Colonic mucosa (tissue), 4 donors: ENCODE results near the gene PIK3CD. TPM values are rescaled to one million over a fixed set of nuclear protein-coding genes. Genes with fewer than 3 reads are reported as not detected.

ENCODE experiments used
- DNase-seq: peaks from one replicate; pipeline ENCODE4 v3.0.0-alpha.2; 2020
- H3K27ac ChIP-seq: fragments of 200-600 bp; one replicate; pipeline ENCODE4 v1.8.0; 2021
- H3K27me3 ChIP-seq: fragments of 200-600 bp; one replicate; pipeline ENCODE4 v1.8.0; 2021
- H3K36me3 ChIP-seq: fragments of 200-600 bp; one replicate; pipeline ENCODE4 v1.8.0; 2021
- H3K4me1 ChIP-seq: fragments of 200-600 bp; one replicate; pipeline ENCODE4 v1.8.0; 2021; ENCODE audit warnings: mild to moderate bottlenecking
- H3K4me3 ChIP-seq: fragments of 200-600 bp; one replicate; pipeline ENCODE4 v1.8.0; 2021
- H3K9ac ChIP-seq, 2 donors: one replicate each; pipeline ENCODE4 v1.7.0; 2013; ENCODE audit warnings: control low read depth in 2 of 2, low read depth in 2 of 2, low read length in 2 of 2
- H3K9me3 ChIP-seq: fragments of 200-600 bp; one replicate; pipeline ENCODE4 v1.8.0; 2021
- CTCF ChIP-seq: fragments of 200-600 bp; IDR thresholded peaks from one replicate; pipeline ENCODE4 v1.8.0; 2022; ENCODE audit warnings: antibody characterized with exemption, mild to moderate bottlenecking
- intact Hi-C: fragments of 100-400 bp; cut with DNase I; formaldehyde crosslinking; loops from one replicate; pipeline ENCODE4 v1.14.1; 2022
- total RNA-seq, 2 donors: library from RNA; stranded (reverse); fragmentation: NEBNext Ultra II Directional in 1 of 2; extraction: Animal tissue kit (Norgen Biotek cat#: 25700) in 1 of 2; gene quantifications; one replicate each; pipeline ENCODE4 v1.2.1, GENCODE V29; 2021
- donor health status: healthy.
- donor health status: DM: no; HTN: no; CAD: no.
- donor health status: DM: no; HTN: no; CAD: no.

PIK3CD gene
- total RNA-seq, 2 donors from 2014 or later: 3.5 TPM

GRCh38 chr1:9751971-9752370 is 100.4 kb downstream of the PIK3CD start:
- Histone ChIP-seq H3K4me1 (no peaks in the 10 kb centered on the region), H3K27ac (no peak overlapping the region), H3K27me3 (no peaks in the 10 kb centered on the region), H3K4me3 (no peak overlapping the region), H3K9ac (no peak overlapping the region), H3K36me3 (peaks cover 4% of the 10 kb centered on the region), H3K9me3 (no peaks in the 10 kb centered on the region)
- DNase-seq: no peak
- intact Hi-C loops: no loop called here
- TF ChIP-seq CTCF: no peak

- intact Hi-C loops: no loop called here
- H3K27me3 ChIP-seq: no peaks in the 10 kb centered on the region
- no peak overlapping the region for H3K4me3 ChIP-seq
- no peak for TF ChIP-seq CTCF
- H3K36me3 ChIP-seq: peaks cover 4% of the 10 kb centered on the region
- H3K4me1 ChIP-seq: no peaks in the 10 kb centered on the region
- no peaks in the 10 kb centered on the region for H3K9me3 ChIP-seq
- no peak overlapping the region for H3K9ac ChIP-seq
- no peak overlapping the region for H3K27ac ChIP-seq
- DNase-seq: no peak
Measured at GRCh38 chr1:9753121-9753531, 101.6 kb downstream of the PIK3CD start.

GRCh38 chr1:9755441-9755995 is 104.0 kb downstream of the PIK3CD start:
- intact Hi-C loops: no loop called here
- H3K27me3 ChIP-seq: no peaks in the 10 kb centered on the region
- no peak overlapping the region for H3K9ac ChIP-seq
- no peak overlapping the region for H3K27ac ChIP-seq
- TF ChIP-seq CTCF: no peak
- H3K9me3 ChIP-seq: no peaks in the 10 kb centered on the region
- H3K4me3 ChIP-seq: no peak overlapping the region
- DNase-seq: no peak
- H3K36me3 ChIP-seq: peaks cover 4% of the 10 kb centered on the region
- H3K4me1 ChIP-seq: no peaks in the 10 kb centered on the region

- no peak for DNase-seq
- Histone ChIP-seq H3K9ac (no peak overlapping the region), H3K4me3 (no peak overlapping the region), H3K27ac (no peak overlapping the region), H3K36me3 (no peaks in the 10 kb centered on the region), H3K9me3 (no peaks in the 10 kb centered on the region), H3K27me3 (no peaks in the 10 kb centered on the region), H3K4me1 (no peaks in the 10 kb centered on the region)
- intact Hi-C loops: no loop called here
- TF ChIP-seq CTCF: no peak
Measured at GRCh38 chr1:9758559-9759121, 107.1 kb downstream of the PIK3CD start.

GRCh38 chr1:9759939-9760338 is 108.4 kb downstream of the PIK3CD start:
- Histone ChIP-seq H3K4me3 (no peak overlapping the region), H3K4me1 (no peaks in the 10 kb centered on the region), H3K27me3 (no peaks in the 10 kb centered on the region), H3K9me3 (no peaks in the 10 kb centered on the region), H3K27ac (no peak overlapping the region), H3K9ac (no peak overlapping the region), H3K36me3 (no peaks in the 10 kb centered on the region)
- no peak for TF ChIP-seq CTCF
- no peak for DNase-seq
- intact Hi-C loops: no loop called here
